ENCODE measurements around the gene IL32. TPM values are rescaled to one million over a fixed set of nuclear protein-coding genes. Genes with fewer than 3 reads are reported as not detected.

The IL32 gene
- total RNA-seq, 4 donors from 2014 or later = 8.4 to 21.1 (median 13.1) TPM

DNA sequence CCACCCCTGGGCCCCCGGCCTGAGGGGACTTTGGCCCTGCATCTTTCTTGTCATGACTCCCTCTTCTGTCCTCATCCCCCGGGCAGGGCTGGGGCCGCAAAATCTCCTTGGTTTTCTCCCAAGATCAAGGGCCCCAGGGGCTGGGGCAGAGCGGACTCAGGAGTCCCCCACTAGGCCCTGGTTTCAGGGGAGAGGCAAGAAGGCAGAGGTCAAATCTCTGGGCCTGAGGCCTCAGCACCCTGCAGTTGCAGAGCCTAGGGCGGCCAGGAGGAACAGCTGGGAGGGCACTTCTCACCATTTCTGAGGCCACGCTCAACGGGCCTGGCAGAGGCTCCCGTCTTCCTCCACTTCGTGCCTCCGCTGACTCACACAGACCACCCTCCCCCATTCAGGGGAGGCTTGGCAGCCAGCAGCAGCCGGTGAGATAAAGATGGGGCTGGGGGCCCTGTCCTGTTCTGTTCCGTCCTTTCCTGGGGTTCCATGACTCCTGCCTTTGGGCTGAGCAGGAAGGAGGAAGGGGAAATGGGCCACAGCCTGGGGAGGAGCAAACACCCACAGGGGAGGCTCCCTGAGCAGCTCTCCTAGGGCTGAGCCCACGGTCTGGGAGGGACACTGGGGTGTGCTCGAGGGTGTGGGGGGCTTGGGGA is 21.3 kb downstream of the IL32 start:
- TF ChIP-seq, protein P1, sequence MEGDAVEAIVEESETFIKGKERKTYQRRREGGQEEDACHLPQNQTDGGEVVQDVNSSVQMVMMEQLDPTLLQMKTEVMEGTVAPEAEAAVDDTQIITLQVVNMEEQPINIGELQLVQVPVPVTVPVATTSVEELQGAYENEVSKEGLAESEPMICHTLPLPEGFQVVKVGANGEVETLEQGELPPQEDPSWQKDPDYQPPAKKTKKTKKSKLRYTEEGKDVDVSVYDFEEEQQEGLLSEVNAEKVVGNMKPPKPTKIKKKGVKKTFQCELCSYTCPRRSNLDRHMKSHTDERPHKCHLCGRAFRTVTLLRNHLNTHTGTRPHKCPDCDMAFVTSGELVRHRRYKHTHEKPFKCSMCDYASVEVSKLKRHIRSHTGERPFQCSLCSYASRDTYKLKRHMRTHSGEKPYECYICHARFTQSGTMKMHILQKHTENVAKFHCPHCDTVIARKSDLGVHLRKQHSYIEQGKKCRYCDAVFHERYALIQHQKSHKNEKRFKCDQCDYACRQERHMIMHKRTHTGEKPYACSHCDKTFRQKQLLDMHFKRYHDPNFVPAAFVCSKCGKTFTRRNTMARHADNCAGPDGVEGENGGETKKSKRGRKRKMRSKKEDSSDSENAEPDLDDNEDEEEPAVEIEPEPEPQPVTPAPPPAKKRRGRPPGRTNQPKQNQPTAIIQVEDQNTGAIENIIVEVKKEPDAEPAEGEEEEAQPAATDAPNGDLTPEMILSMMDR (IDR thresholded peaks at IDR 0.05; ENCODE audit: low read depth) = no peak

DNA sequence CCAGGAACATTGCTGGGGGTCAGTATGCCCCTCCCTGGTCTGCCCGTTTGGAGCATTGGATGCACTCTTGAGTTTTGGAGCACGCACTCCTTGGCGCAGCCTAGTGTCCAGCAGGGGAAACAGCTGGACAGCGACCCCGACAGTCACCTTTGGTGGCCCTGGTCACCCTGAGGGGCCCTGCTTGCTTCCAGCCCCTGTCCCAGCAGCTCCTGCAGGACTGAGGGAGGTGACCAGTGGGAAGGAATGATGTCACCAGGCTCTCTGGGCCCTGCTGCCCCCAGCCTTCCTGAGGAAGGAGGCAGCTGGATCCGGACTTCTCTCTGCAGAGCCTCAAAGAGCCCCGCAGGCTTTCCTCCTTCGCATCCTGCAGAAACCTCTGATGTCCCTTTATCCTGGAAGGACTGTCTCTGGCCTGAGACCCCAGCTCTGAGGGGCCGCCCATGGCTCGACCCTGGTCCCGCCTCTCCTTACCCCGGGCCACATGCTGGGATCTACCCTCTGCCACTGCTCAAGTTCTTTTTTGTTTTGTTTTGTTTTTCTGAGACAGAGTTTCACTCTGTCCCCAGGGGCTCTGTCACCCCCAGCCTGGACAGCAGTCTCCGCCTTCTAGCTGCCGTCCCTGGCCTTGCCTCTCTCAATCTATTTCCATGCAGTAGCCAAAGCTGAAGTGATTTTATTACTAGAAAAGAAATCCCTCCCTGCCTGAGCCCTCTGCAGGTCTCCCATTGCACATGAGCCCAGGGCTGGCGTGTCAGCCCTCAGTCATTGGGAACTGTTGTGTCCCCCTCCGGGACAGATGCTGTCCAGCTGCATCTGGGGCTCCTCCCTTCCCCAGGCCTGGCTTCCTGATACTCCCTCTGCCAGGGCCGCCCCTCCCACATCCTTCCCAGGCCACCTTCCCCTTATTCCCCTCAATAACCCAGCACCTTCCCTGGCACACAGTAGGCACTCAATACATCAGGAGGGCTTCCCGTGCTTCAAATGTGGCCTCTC is 22.1 kb downstream of the IL32 start:
- TF ChIP-seq, protein P1 (IDR thresholded peaks at IDR 0.05; ENCODE audit: low read depth) = no peak

DNA sequence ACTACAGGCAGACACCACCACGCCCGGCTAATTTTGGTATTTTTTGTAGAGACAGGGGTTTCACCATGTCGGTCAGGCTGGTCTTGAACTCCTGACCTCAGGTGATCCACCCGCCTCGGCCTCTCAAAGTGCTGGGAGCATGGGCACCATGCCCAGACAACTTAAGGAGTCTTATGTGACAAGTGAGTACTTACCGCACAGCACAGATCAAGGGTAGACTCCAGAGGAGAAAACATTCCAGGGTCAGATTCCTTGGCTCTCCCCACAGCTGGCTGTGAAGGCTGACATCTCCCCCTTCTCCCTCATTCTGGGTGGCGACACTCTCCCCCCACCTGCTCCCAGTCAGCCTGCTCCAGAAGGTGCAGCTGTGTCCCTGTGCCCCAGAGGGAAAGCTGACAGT is 23.0 kb downstream of the IL32 start:
- TF ChIP-seq, protein P1 (IDR thresholded peaks at IDR 0.05; ENCODE audit: low read depth) = no peak

DNA sequence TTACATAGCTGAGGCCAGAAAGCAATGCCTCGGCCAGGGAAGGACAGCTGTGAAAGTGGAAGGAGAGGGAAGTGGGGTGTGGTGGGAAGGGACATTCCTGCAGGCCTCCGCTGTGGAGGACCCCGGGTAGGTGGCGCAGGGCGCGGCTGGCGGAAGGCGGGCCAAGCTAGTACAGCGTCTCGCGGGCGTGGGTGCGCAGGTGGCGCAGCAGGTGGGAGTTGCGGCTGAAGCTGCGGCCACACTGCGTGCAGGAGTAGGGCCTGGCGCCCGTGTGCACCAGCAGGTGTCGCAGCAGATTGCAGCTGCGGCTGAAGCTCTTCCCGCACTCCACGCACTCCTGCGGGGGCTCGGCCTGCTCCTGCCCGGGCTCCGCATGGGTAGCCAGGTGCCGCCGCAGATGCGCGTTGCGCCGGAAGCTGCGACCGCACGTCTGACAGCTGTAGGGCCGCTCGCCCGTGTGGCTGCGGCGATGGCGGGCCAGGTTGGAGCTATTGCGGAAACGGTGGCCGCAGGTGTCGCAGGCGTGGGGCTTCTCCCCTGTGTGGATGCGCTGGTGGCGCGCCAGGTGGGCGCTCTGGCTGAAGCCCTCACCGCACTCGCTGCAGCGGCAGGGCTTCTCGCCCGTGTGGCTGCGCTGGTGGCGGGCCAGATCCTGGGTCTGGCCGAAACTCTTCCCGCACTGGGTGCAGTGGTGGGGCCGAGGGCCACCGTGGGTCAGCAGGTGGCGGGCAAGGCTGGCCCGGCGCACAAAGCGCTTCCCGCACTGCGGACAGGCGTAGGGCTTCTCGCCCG is 23.7 kb downstream of the IL32 start:
- TF ChIP-seq, protein P1 (IDR thresholded peaks at IDR 0.05; ENCODE audit: low read depth) = no peak

DNA sequence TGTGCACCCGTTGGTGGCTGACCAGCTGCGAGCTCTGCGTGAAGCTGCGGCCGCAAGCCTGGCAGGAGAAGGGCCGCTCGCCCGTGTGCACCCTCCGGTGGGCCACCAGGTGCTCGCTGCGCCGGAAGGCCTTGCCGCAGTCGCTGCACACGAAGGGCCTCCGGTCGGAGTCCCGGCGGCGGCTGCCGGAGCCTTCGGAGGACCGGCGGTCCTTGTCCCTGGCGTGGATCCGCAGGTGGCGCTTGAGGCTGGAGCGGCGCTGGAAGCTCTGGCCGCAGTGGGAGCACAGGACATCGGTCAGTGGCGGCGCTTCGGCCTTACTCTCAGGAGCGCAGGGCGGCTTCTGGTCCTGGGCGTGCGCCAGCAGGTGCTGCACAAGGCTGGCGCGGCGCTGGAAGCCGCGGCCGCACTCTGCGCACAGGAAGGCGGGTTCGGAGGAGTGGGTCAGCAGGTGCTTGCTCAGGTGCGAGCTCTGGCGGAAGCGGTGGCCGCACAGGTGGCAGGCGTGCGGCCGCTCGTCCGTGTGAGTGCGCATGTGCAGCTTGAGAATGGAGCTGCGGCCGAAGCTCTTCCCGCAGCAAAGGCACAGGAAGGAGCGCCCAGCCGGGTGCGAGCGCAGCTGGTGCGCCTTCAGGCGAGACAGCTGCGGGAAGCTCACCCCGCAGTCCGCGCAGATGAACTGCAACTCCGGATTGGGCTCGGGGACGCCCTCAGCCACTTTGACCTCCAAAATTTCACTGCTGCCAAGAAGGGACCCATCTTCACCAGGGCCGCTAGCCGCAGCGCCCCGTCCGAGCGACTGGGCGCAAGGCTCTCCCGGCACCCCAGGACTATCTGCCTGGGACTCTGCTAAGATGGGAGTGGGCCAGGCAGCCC is 24.5 kb downstream of the IL32 start:
- TF ChIP-seq, protein P1 (IDR thresholded peaks at IDR 0.05; ENCODE audit: low read depth) = no peak

DNA sequence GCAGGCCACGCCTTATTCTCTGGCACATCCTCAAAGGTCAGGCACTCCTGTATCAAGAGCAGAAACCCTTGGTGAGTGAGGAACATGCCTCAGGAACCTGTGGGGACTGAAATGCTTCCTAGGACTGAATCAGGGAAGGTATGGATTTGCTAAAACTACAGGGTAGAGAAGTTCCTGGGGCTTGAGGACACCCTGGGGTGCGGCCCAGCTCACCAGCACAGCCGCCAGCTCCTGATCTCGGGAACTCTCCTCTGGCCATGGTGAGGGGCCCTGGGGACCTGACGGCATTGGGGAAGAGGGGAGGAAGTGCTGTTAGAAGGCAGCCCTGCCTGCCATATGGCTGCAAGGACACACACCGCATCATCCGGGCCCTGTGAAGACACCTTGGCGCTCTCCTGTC is 26.1 kb downstream of the IL32 start:
- TF ChIP-seq, protein P1 (IDR thresholded peaks at IDR 0.05; ENCODE audit: low read depth) = no peak

All from subcutaneous adipose tissue (tissue), 4 donors.